Spleen (tissue), 11 donors: ENCODE data around the gene TM4SF20. TPM values are rescaled to one million over a fixed set of nuclear protein-coding genes. Genes with fewer than 3 reads are reported as not detected.

Source experiments
- DNase-seq: peaks from one replicate; pipeline ENCODE4 v3.0.0-alpha.2; 2020
- H3K27ac ChIP-seq, 8 donors: fragments of 200-600 bp; sonication (generic) in 7 of 8; 1 replicate in 4 of 8; 2 replicates in 4 of 8; pipeline versions ENCODE4 v1.5.0 to v1.8.0; 2016 to 2021; ENCODE audit warnings: inconsistent platforms in 4 of 8, mild to moderate bottlenecking in 4 of 8, moderate library complexity in 1 of 8
- H3K27me3 ChIP-seq, 7 donors: fragments of 200-600 bp; sonication (generic) in 6 of 7; replicated peaks in 1 of 7; 1 replicate in 4 of 7; 2 replicates in 3 of 7; pipeline versions ENCODE4 v1.5.0 to v1.8.0; 2016 to 2021; ENCODE audit warnings: inconsistent platforms in 3 of 7, mild to moderate bottlenecking in 1 of 7
- H3K36me3 ChIP-seq, 6 donors: fragments of 200-600 bp; sonication (generic) in 5 of 6; 1 replicate in 4 of 6; 2 replicates in 2 of 6; pipeline versions ENCODE4 v1.5.0 to v1.8.0; 2016 to 2021; ENCODE audit warnings: inconsistent platforms in 2 of 6
- H3K4me1 ChIP-seq, 6 donors: fragments of 200-600 bp; sonication (generic) in 5 of 6; 1 replicate in 3 of 6; 2 replicates in 3 of 6; pipeline versions ENCODE4 v1.5.0 to v1.8.0; 2016 to 2021; ENCODE audit warnings: inconsistent platforms in 3 of 6
- H3K4me3 ChIP-seq, 8 donors: fragments of 200-600 bp; sonication (generic) in 7 of 8; 1 replicate in 4 of 8; 2 replicates in 4 of 8; pipeline versions ENCODE4 v1.5.0 to v1.8.0; 2016 to 2021; ENCODE audit warnings: inconsistent platforms in 4 of 8, mild to moderate bottlenecking in 4 of 8, moderate library complexity in 2 of 8
- H3K9me3 ChIP-seq, 8 donors: fragments of 200-600 bp; sonication (generic) in 7 of 8; 1 replicate in 4 of 8; 2 replicates in 4 of 8; pipeline versions ENCODE4 v1.5.0 to v1.8.0; 2016 to 2021; ENCODE audit warnings: inconsistent platforms in 4 of 8
- POLR2A ChIP-seq, 3 donors: fragments of 450-650 bp; IDR thresholded peaks; one replicate each; pipeline ENCODE4 v1.5.1; 2017; ENCODE audit warnings: antibody characterized with exemption in 3 of 3, mild to moderate bottlenecking in 1 of 3
- POLR2AphosphoS5 ChIP-seq, 3 donors: sonication (generic); formaldehyde crosslinking; IDR thresholded peaks; one replicate each; pipeline ENCODE4 v1.5.1; 2017; ENCODE audit warnings: antibody characterized with exemption in 3 of 3
- WGBS, 5 donors: extraction: QIAGEN DNeasy Blood & Tissue Kit in 3 of 5; methylation state at CpG; one replicate each; pipeline versions ENCODE4 v1.1.5 to v1.1.7; 2013 to 2018; 5-methylcytosine and 5-hydroxymethylcytosine counted together
- intact Hi-C: fragments of 100-400 bp; cut with DNase I; formaldehyde crosslinking; loops from one replicate; pipeline ENCODE4 v1.15.0; 2023; ENCODE audit warnings: low total_unique reads
- polyA plus RNA-seq, 3 donors: library from polyadenylated mRNA; stranded (reverse); fragments of 200-250 nt; gene quantifications; one replicate each; pipeline ENCODE4 v1.2.1, GENCODE V29; 2013
- total RNA-seq, 7 donors: library from RNA; depleted of rRNA in 3 of 7; stranded (reverse); fragments of >200 nt in 3 of 7; fragmentation: NEBNext Ultra II Directional in 4 of 7; extraction: Animal tissue kit (Norgen Biotek cat#: 25700) in 4 of 7; gene quantifications; one replicate each; pipeline versions ENCODE4 v1.1.0 to v1.2.1, GENCODE V29; 2016 to 2021
- TF ChIP-seq, protein P1 (sequence below), 11 experiments: fragments of 200-600 bp in 7 of 11; fragments of 450-650 bp in 4 of 11; sonication (generic) in 4 of 11; IDR thresholded peaks in 8 of 11; conservative IDR thresholded peaks in 3 of 11; 1 replicate in 7 of 11; 2 replicates in 4 of 11; pipeline versions ENCODE4 v1.4.0 to v1.8.0; 2016 to 2021; ENCODE audit warnings: antibody characterized with exemption in 11 of 11, inconsistent platforms in 4 of 11, mild to moderate bottlenecking in 1 of 11
- donor health status: healthy with polysubstance abuse.
- donor health status: DM: no; HTN: no; CAD: no; lungs with moderate emphysema.
- donor health status: DM: no; HTN: no; CAD: no.
- donor health status: Bipolar disorder and iron deficiency.
- donor health status: healthy.
- donor health status: DM: no; HTN: no; CAD: no.
- donor health status: DM: yes; HTN: yes; CAD: no.

TM4SF20 gene
- total and polyA plus RNA-seq, 10 donors = not detected

DNA sequence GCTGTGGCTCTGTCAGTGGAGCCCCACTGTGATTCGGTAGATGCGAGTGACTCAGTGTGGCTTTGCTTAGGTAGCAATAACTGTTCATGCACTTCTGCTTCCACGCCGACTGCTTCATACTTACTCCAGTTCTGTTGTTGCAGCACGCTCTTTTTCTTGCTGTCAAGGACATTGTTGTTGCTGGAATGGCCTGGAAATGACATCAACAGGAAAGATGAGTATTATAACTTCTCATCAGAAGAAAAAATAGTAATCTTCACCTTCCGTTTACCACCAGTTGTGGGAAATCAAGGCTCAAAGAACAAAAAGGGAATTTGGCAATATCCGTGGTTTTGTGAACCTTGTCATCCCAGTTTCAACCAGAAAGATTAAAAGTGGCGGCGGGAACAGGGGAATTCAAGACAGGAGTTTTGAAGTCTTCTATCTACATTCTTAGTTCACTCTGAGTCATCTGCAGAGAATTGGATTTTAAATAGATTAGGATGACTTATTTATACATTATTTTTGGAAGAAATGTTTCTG lies 8.3 kb downstream of the TM4SF20 start:
- H3K9me3 ChIP-seq = no peaks in the 10 kb centered on the region
- no peaks in the 10 kb centered on the region for H3K27me3 ChIP-seq
- peak overlapping the region in 6 of 8 donors; percentile 43 to 86 (median 75) for H3K27ac ChIP-seq
- 43 to 69% (median 53%) methylated on average over 9 of the region's 9 CpGs for WGBS, 5 donors
- H3K4me1 ChIP-seq = peaks cover 0 to 27% (median 0%) of the 10 kb centered on the region in 6 donors
- intact Hi-C loops = no loop called here
- TF ChIP-seq POLR2AphosphoS5 (IDR thresholded peaks at IDR 0.05) = peak in 1 of 3 donors; percentile 80
- TF ChIP-seq, protein P1, sequence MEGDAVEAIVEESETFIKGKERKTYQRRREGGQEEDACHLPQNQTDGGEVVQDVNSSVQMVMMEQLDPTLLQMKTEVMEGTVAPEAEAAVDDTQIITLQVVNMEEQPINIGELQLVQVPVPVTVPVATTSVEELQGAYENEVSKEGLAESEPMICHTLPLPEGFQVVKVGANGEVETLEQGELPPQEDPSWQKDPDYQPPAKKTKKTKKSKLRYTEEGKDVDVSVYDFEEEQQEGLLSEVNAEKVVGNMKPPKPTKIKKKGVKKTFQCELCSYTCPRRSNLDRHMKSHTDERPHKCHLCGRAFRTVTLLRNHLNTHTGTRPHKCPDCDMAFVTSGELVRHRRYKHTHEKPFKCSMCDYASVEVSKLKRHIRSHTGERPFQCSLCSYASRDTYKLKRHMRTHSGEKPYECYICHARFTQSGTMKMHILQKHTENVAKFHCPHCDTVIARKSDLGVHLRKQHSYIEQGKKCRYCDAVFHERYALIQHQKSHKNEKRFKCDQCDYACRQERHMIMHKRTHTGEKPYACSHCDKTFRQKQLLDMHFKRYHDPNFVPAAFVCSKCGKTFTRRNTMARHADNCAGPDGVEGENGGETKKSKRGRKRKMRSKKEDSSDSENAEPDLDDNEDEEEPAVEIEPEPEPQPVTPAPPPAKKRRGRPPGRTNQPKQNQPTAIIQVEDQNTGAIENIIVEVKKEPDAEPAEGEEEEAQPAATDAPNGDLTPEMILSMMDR (IDR thresholded peaks at IDR 0.05 in 8 of 11, conservative IDR thresholded peaks at IDR 0.05 in 3 of 11) = peak in 1 of 11 experiments; percentile 19
- peak in 1 of 3 donors; percentile 39 for TF ChIP-seq POLR2A (IDR thresholded peaks at IDR 0.05)
- DNase-seq = no peak
- H3K36me3 ChIP-seq = no peaks in the 10 kb centered on the region
- no peak overlapping the region for H3K4me3 ChIP-seq

GRCh38 chr2:227370092-227370491 lies 9.0 kb downstream of the TM4SF20 start:
- DNase-seq = no peak
- 74 to 88% (median 84%) methylated on average over 8 of the region's 8 CpGs for WGBS, 5 donors
- no peak overlapping the region for H3K4me3 ChIP-seq
- H3K4me1 ChIP-seq = peaks cover 0 to 28% (median 0%) of the 10 kb centered on the region in 6 donors
- no peaks in the 10 kb centered on the region for H3K36me3 ChIP-seq
- no peaks in the 10 kb centered on the region for H3K9me3 ChIP-seq
- TF ChIP-seq, protein P1 (IDR thresholded peaks at IDR 0.05 in 8 of 11, conservative IDR thresholded peaks at IDR 0.05 in 3 of 11) = no peak
- no peak for TF ChIP-seq POLR2A (IDR thresholded peaks at IDR 0.05)
- TF ChIP-seq POLR2AphosphoS5 (IDR thresholded peaks at IDR 0.05) = no peak
- no peaks in the 10 kb centered on the region for H3K27me3 ChIP-seq
- H3K27ac ChIP-seq = peak overlapping the region in 6 of 8 donors; percentile 43 to 86 (median 75)
- intact Hi-C loops = no loop called here

DNA sequence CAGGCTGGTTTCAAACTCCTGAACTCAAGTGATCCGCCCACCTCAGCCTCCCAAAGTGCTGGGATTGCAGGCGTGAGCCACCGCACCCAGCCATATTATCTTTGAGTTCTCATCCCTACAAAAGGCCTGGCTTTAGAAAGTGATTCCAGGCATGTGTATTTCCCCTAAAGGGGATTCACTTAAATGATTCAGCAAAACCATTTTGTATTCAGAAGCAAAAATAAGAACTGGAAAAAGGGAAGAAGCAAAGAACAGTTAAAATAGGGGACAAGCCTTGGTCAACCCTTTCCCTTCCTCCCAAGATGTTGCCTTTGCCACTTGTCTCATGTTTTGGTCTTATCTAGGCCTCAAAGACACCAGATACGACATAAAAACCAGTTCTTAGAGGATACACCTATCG lies 10.5 kb downstream of the TM4SF20 start:
- Histone ChIP-seq H3K27me3 (no peaks in the 10 kb centered on the region), H3K4me3 (no peak overlapping the region), H3K27ac (peak overlapping the region in 3 of 8 donors; percentile 36 to 55 (median 53)), H3K9me3 (no peaks in the 10 kb centered on the region), H3K4me1 (peaks cover 0 to 36% (median 0%) of the 10 kb centered on the region in 6 donors), H3K36me3 (no peaks in the 10 kb centered on the region)
- DNase-seq = no peak
- TF ChIP-seq, protein P1 (IDR thresholded peaks at IDR 0.05 in 8 of 11, conservative IDR thresholded peaks at IDR 0.05 in 3 of 11) = no peak
- no peak for TF ChIP-seq POLR2AphosphoS5 (IDR thresholded peaks at IDR 0.05)
- WGBS, 5 donors = 72 to 84% (median 79%) methylated on average over 5 of the region's 5 CpGs
- intact Hi-C loops = no loop called here

DNA sequence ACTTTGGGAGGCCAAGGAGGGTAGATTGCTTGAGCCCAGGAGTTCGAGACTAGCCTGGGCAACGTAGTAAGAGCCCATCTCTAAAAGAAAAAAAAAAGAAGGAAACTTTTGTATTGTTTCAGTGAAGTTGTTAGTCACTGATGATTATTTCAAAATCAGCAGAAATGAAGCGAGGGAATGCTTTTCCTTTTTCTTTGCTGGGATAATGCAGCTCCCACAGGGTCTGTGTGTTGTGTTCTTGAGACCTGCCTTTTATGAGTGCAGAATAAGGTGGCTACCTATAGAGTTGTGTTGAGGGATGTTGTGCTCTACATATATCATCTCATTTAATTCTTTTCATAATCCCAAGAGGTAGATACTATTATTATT lies 11.7 kb downstream of the TM4SF20 start:
- intact Hi-C loops = no loop called here
- H3K4me1 ChIP-seq = peaks cover 0 to 36% (median 0%) of the 10 kb centered on the region in 6 donors
- WGBS, 5 donors = 75 to 92% (median 83%) methylated on average over 3 of the region's 3 CpGs
- H3K27me3 ChIP-seq = no peaks in the 10 kb centered on the region
- DNase-seq = no peak
- H3K4me3 ChIP-seq = no peak overlapping the region
- H3K9me3 ChIP-seq = no peaks in the 10 kb centered on the region
- no peaks in the 10 kb centered on the region for H3K36me3 ChIP-seq
- peak overlapping the region in 4 of 8 donors; percentile 47 to 66 (median 51) for H3K27ac ChIP-seq
- no peak for TF ChIP-seq POLR2AphosphoS5 (IDR thresholded peaks at IDR 0.05)
- TF ChIP-seq, protein P1 (IDR thresholded peaks at IDR 0.05 in 8 of 11, conservative IDR thresholded peaks at IDR 0.05 in 3 of 11) = no peak
- no peak for TF ChIP-seq POLR2A (IDR thresholded peaks at IDR 0.05)
